GM21381 (cell line): ENCODE results near the gene HOXA10.

Experiments
- ATAC-seq: cut with Tn5 transposase; IDR thresholded peaks from one replicate; pipeline ENCODE4 v1.9.1; 2021; ENCODE audit warnings: mild to moderate bottlenecking, moderate library complexity; ENCODE audit not compliant: unreplicated experiment

HOXA10 gene

DNA sequence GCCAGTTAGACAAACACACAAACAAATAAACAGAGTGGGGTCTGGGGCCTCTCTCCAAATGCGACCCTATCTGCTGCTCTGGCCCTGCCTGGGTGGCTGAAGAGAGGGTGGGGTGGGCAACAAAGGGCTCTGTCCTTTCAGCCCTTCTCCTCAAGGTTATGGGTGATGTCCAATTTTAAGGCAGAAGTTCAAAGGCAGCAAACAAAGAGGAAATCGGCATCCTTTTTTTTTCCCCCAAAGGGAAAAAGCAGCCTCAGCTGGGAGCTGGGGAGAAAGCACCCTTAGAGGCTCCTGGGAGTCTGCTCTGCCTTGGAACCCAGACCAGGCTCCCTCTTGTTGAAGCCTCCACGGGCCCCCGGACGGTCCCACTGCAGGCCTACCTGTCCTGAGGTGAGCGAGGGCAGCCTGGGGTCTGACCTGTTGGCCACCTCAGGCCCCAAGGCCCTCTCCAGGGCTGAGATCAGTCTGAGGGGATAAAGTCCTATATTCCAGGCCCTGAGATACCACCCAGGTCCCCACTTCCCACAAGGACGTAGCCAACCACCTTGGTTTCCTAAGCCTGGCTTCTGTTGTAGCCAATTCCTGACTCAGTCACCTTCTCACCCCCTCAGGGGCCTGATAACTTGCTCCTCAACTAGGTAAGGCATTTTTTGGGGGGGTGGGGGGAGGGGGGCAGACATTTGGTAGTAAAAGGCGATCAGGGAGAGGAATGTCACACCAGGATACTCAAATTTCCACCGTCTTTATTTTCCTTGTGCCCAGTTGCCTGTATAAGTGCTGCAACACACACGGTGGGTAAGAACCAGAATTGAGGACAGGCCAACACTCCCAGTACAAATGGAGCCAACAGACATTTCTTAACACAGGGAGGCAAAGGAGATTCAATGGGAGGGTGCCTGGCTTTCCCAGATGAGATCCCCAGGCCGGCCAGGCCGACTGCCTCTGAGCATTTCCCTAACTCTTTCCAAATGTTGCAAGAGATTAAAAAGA is 6.6 kb upstream of the HOXA10 start:
- no peak for ATAC-seq

DNA sequence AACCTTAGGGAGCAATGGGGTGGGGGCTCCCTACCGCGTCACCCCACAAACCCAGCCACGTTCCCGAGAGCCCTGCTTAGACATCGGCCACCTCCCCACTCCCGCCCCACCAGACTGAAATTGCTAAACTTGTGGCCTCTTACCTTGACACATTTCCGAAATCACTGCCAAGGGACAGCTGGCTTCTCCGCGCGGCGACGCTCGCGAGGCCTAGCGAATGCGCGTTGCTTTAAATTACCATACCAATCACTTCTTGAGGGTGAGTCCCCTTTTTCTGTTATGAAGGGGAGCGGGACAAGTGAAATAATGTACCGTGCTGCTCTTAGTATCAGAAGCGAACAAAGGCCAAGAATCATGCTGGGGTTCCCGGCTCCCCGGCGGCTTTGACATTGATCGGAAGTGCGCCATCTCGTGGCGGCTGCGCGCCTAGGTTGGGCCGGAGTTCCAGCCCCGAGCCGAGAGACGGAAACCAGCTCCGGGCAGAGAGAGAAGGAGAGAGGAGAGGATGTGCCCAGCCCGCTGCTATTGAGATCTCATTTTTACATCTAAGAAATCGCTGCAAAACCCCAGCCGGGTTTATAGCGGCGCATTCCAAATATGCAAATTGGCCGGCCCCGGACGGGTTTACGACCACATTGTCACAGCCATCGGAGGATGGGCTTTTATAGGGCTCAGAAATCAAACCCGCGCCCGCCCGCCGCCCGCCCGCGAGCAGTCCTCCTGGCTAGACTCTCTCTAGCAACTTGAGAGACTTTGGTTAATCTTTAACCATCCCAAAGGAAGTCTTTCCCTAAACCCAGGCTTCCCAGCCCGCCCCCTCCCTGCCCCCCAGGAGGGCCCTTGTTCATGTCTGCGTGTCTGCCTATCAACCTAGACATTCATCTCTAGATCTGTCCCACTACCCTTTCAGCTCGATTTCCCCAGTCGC is 5.6 kb upstream of the HOXA10 start:
- no peak for ATAC-seq

DNA sequence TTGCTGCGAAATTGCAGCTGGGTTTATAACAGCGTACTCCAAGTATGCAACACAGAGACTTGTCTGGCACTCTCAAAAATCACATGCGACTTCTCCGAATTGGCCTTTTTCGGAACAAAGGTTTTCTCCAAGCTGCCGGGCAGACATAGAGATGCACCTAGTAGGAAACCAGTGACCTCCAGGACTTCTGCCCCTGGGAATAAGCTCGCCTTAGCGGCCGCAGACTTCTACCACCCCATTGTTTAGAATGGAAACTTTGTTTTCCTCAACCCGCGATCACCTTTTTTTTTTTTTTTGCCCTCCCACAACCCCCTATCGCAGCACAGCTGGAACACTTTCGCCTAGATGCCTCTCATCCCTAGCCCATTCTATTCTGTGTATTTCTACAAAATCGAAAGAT is 4.9 kb upstream of the HOXA10 start:
- ATAC-seq, result no peak

DNA sequence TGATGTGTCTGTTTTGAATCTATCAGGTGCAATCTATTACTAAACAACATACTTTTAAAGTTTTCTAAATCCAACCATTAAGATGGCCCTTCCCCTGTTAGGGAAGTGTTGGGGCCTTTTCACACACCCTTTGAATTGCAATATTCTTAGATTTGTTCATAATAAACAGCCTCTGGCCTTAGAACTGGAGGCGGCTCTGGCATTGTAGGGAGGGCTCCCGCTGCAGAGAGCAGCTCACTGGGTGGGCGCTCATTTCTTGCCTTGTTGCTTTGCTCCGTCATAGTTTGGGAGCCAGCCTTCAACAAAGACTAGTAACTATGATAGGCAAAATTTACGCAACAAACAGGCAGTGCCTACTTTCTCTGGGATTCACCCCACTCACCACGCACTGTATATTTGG is 4.2 kb upstream of the HOXA10 start:
- ATAC-seq, result no peak

DNA sequence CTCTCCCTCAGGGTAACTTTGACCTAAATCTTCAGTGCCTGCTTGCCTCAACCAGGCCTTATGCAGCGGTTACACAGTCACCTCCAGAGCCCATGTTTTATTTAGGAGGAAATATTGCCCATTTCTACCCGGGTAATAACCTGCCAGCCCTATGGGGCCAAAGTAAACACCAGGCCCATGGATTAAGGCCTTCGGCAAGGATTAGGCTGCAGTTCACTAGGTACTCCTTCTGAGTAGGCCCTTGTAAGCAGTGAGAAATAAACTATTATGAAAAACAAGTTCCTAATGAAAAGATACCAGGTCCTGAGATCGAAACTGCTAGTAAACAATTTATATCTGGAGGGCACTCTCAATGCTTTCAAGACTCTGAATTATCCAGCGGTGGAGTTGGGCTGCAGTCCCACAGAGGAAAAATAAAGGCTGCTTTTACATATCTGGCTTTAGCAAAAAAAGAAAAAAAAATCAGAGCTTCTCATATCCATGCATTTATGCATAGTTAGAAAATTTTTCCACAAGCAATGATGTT is 3.7 kb upstream of the HOXA10 start:
- no peak for ATAC-seq

DNA sequence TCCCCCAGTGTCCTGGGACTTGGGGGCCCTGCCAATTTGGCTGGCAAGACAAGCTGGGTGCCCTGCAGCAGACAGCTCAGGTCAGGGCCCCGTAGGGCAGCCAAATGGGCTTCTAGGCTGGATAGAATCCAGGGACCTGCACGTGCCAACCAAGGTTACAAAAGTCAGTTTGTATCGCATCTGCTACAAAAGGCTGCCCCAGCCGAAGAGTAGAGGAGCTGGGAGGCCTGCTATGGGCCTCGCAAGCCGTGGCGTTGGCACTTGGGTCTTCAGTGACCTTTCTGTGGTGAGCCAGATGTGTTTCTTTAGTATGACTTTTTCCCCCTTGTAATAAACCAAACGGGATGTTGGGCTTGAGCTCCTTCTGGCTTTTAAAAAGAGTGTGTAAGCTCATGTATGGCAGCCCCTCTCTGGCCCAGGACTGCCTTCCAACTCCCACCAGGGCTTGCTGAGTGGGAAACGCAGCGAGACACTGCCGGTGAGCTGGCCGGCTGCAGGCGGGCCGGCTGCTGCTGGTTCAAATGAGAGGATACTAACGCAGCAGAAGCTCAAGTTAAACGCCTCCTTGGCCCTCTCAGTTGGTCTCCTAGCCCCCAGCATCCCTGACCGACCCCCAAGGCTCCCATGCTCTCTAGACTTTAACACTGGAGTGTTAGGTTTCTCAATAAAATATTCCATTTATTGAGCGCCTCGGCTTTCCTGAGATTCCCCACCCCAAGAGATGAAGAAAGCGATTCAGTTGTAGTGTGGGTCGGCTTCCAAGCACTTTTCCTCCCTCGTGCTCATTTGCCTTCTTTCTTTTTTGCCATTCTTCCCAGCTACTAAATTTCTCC is 3.1 kb upstream of the HOXA10 start:
- ATAC-seq, result no peak

DNA sequence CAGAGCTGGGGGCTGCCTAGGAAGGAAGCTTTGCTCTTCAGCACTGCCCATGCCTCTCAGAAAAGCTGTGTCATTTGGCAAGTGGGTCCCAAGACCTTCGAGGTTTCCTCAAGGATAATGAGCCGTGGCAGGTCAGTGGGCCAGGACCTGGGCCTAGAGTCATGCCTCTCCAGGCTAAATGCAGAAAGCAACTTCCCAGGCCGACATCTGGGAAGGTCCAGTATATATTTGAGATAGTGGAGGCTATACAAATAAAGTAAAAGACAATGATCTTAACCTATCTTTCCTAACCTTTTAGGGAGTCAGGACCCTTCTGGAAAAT is 2.4 kb upstream of the HOXA10 start:
- ATAC-seq, result no peak

DNA sequence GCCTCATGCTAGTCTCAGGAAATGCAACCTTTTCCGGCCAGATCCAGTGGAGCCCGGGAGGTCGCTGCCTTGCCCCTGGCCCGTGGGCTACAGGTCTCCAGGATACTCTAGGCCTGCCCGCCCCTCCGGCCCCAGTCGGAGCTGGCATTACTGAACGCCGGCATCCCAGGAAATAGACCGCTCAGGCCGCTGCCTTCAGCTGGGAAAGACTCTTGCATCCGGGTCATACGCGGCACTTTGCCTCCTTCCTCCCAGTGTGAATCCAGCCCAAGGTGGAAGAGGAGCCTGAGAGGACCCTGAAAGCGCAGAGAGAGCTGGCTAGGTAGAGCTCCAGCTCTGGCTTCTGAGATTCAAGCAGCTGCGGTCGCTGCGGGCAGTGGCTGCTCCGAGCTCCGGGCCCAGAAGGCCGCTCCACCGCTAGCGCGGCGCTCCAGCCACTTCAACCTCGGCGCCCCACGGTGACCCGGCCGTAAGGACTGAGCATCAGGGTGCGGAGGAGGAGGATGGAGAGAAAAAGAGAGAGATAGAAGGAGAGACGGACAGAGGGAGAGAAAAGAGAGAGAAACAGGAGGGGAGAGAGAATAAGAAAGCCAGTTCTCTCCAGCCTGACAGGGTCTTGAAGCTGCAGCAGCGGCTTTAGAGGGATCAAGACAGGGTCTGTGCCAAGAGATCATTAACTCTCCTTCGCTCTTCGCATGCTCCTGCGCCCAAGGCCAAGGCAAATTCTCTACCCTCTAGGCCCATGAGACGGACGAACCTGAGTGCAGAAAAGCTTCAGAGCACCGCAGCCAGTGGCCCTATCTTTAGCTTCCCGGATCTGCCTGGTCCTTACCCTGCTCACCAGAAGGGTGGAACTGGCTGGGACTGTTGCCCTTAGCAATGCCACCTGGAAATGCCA is 1.8 kb upstream of the HOXA10 start:
- ATAC-seq, result no peak

DNA sequence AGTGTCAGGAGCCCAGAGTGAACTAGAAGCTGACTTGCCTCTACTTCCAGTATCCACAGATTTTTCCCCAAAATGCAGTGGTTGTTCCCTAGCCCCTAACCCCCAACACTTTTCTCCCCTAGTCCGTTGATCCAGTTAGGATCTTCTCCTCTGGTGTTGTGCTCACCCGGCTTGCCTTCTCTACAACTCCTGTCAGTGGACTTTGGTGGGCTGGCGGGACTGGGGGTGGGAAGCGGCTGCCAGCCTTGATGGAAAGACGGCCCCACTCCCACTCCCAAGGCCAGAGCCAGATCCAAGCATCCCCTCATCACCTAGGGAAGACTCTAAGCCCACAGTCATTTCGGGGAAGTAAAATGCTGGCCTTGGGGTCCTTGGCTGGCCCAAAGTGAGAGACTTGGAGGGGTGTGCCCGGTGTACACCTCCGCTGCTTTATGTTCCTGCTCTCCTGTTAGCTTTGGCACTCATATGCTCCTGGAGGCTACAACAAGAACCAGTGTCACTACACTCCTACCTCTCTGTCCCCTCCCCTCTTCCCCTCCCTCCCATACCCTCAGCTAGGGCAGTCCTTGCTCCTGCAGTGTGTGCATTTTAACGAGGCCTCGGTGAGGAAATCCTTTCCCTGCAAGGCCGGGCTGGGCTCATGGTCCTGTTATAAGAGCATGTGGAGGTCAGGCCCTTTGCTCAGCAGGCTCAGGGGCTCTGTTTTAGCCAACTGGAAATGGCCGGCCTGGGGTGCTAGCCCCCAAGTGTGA is 930 bp upstream of the HOXA10 start:
- ATAC-seq, result no peak

DNA sequence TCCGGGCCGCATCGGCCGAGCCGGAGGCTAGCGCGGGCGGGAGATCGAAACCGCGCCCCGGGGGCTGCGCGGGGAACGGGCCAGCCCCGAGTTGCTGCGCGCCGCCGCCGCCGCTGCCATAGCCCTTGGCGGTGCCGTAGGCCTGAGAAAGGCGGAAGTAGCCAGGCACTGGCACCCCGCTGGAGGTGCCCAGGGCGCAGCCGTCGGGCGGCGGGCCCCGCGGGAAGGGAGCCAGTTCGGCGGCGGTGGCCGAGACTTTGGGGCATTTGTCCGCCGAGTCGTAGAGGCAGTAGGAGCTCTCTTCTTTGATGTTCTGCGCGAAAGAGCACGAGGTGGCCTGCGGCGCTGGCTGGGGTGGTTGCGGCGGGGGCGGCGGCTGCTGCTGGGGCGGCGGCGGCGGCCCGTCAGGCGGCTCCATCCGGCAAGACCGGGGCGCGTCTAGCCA is 587 bp downstream of the HOXA10 start:
- no peak for ATAC-seq

DNA sequence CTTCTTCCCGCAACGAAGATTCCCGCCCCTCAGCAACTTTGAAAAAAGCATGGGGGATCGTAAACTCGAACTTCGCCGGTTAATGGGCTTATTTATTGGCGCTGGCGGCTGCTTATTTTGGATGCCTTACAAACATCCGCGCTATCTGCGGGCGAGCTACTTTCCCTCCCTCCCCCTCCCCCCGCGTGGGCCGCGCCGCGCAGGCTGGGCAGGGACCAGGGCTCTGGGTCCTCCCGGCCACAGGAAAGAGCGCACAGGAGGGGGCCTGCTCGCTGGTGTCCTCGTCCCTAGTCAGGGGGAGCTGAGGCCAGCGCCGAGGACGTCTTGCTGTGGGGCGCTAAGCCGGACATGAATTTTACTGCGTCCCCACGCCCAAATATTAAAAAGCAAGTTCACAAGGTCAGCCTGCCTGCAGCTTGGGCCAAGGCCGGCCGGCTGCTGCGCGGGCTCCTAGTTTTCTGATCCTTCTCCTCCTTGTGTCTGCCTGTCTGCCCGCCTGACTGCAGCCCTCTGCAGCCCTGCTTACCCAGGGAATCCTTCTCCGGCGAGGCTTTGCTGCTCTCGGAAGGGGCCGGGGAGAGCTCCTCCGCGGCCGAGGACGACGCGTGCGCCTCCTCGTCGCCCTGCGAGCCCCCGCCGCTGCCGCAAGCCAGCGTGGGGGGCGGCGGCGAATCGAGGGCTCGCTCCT is 1.2 kb downstream of the HOXA10 start:
- no peak for ATAC-seq

DNA sequence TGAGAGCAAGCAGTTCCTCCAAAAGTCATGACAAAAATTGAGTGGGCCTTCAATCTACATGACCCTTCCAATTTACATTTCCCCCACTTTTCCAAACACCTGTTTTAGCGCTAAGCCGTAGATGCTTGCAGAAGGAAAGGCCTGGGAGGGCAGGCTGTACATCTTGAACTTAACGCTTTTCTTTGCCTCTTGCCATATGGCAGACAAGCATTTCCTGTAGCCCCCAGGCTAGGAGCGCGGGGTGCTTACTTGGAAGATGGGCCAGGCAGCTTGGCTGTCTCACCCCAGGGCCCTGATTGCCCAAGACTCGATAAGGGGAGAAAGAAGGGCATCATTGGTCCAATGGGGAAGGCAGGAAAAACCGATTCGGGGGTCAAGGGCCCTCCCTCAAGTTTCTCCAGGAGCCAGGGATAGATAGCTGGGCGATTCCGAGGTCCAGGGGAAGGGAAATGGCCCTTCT is 1.8 kb downstream of the HOXA10 start:
- ATAC-seq, result no peak

DNA sequence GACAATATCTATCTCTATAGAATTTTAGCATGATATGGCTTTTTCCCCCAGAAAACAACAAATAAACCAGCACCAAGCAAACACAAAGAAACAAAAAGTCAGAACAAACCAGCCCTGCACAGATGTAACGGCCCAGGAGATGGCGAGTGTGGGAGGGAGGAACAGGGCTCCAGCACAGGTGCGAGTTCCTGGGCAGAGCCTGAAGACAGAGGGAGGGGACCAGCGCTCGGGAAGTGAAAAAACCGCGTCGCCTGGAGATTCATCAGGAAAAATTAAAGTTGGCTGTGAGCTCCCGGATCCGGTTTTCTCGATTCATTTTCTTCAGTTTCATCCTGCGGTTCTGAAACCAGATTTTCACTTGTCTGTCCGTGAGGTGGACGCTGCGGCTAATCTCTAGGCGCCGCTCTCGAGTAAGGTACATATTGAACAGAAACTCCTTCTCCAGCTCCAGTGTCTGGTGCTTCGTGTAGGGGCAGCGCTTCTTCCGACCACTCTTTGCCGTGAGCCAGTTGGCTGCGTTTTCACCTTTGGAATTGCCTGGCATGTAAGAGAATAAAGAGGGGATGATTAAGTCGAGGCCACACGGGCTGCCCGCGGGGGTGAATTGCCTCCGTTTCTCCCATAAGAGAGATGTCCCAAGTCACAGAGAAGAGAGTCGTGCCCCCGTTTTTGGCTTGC is 2.3 kb downstream of the HOXA10 start:
- no peak for ATAC-seq

DNA sequence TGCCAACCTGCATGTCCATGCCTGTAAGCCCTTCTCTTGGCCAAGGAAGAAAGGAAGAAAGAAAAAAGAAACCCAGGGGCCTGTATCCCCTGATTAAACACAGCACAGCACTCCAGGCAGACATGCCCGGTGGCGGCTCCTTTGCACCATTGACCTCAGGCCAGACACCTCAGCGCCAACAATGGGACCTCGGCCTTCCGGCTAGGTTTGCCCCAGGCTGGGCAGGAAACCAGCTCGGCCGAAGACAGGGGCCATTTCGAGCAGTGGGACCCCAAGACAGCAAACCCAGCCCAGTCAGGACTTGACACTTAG is 2.8 kb downstream of the HOXA10 start:
- ATAC-seq, result no peak

DNA sequence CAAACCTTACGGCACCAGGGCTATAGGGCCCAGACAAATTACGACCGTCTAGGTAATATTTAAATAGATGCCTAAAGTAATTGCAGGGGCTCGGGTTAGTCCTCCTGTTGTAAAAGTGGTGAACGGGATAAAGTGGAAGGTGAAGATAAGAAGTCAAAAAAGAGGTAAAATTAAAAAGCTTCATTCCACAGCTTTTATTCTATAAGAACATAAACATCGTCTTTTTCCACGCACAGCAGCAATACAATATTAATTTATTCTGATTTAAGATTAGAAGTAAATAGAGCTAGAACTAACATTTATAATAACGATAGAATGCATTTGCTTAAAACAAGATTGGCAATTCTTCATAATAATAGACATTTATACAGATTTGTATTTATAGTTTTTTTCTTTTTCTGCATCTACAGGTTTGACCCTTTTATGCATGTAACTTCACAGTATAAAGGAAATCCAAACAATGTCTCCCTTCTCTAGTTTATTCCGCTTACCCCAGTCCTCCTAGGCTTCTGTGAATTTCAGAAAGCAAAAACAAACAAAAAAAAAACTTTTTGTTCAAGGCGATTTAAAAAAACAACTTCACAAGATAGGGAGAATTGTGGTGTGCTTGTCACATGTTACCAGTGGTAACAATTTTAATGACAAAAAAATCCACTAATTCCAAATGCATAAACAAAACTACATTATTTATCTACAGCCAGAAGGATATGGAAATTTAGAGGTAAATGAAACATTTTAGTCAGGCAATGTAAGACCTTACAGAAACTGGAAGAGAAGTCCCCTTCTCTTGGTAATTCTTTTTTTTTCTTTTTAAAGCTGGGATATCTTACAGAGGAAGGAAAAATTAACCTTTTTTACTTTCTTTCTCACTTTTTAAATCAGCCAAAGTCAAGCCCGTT is 3.4 kb downstream of the HOXA10 start:
- ATAC-seq, result no peak

DNA sequence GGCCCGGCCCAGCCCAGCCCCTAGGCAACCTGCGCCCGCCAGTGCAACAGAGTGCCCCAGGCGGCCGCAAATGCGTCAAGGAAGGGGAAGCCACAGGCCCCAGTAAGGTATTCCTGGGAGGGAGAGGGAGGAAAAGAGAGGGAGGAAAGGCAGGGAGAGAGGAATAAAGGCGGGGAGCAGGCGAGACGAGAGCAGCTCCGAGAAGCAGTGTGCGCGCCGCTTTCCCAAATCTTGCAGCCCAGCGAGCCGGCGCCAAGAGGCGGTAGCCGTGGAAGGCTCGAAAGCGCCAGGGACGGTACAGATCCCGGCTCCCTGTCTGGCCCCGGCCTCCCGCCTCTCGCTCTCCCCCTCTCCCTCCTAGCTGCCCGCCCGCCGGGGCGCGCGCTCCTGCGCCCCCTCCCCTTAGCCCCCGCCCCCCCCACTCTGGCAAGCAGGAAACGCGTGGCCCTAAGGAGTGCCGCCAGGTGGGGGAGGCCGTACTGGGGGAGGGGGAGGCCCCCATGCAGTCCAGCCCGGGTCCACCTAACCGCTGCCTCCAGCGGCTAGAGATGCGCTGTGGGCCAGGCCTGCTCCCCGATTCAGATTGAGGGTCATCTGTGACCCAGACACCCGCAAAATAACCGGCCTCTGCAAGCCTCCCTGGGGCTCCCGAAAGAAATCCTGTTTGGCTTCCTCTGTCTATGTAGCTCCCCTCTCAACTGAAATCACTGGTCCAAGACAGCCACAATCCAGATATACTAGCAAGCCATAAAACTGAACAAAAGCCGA is 4.3 kb downstream of the HOXA10 start:
- no peak for ATAC-seq
